ENCODE data around the gene PRLH.

GRCh38 chr2:237592425-237592980, 26.1 kb downstream of the PRLH start:
- TF ChIP-seq CTCF (IDR thresholded peaks at IDR 0.05; ENCODE audit: insufficient read depth, low read length, poor library complexity, severe bottlenecking) (no peak), EZH2phosphoT487 (conservative IDR thresholded peaks at IDR 0.05; ENCODE audit: low read length) (no peak)

Data from SU-DHL-6 (cell line).